Lung (tissue), 12 donors: ENCODE data around the gene SDR9C7. TPM values are rescaled to one million over a fixed set of nuclear protein-coding genes. Genes with fewer than 3 reads are reported as not detected.

Experiments used
- ATAC-seq: fragments of 200-7000 bp; cut with Tn5 transposase; one replicate; pipeline ENCODE4 v1.9.1; 2020; ENCODE audit warnings: moderate number of reproducible peaks; ENCODE audit not compliant: insufficient read depth, low FRiP score
- DNase-seq, 3 donors: peaks; one replicate each; pipeline ENCODE4 v3.0.0-alpha.2; 2013 to 2017
- H3K27ac ChIP-seq, 2 donors: one replicate each; pipeline ENCODE4 v1.5.1; 2013; ENCODE audit warnings: mild to moderate bottlenecking in 2 of 2, moderate library complexity in 2 of 2, control low read depth in 1 of 2, inconsistent platforms in 1 of 2, low read depth in 1 of 2, low read length in 1 of 2
- H3K27me3 ChIP-seq, 3 donors: one replicate each; pipeline ENCODE4 v1.5.1; 2013; ENCODE audit warnings: low read length in 2 of 3; ENCODE audit not compliant: control insufficient read depth in 3 of 3, insufficient read depth in 3 of 3
- H3K36me3 ChIP-seq, 4 donors: one replicate each; pipeline ENCODE4 v1.5.1; 2013; ENCODE audit warnings: low read length in 4 of 4, mild to moderate bottlenecking in 1 of 4, moderate library complexity in 1 of 4; ENCODE audit not compliant: control insufficient read depth in 4 of 4, insufficient read depth in 4 of 4
- H3K4me1 ChIP-seq, 5 donors: one replicate each; pipeline ENCODE4 v1.5.1; 2013; ENCODE audit warnings: low read length in 5 of 5, mild to moderate bottlenecking in 2 of 5, moderate library complexity in 1 of 5; ENCODE audit not compliant: control insufficient read depth in 5 of 5, insufficient read depth in 5 of 5
- H3K4me3 ChIP-seq: one replicate; pipeline ENCODE4 v1.5.1; 2013; ENCODE audit warnings: mild to moderate bottlenecking, control low read depth, moderate library complexity
- H3K9ac ChIP-seq, 2 donors: one replicate each; pipeline ENCODE4 v1.5.1; 2013; ENCODE audit warnings: low read length in 2 of 2, control low read depth in 1 of 2; ENCODE audit not compliant: insufficient read depth in 1 of 2
- H3K9me3 ChIP-seq, 4 donors: one replicate each; pipeline ENCODE4 v1.5.1; 2013; ENCODE audit warnings: low read length in 3 of 4, mild to moderate bottlenecking in 1 of 4, moderate library complexity in 1 of 4; ENCODE audit not compliant: control insufficient read depth in 4 of 4, insufficient read depth in 3 of 4
- CTCF ChIP-seq: IDR thresholded peaks from 2 replicates; pipeline ENCODE4 v1.5.1; 2012; ENCODE audit warnings: mild to moderate bottlenecking; ENCODE audit errors: control extremely low read depth, extremely low read depth
- WGBS, 2 donors: extraction: QIAGEN DNeasy Blood & Tissue Kit; methylation state at CpG; one replicate each; pipeline ENCODE4 v1.1.7; 2013; 5-methylcytosine and 5-hydroxymethylcytosine counted together
- polyA plus RNA-seq, 2 donors: library from polyadenylated mRNA; stranded (reverse); fragments of 200-250 nt; gene quantifications; one replicate each; pipeline ENCODE4 v1.2.1, GENCODE V29; 2013
- total RNA-seq, 2 donors: library from RNA; depleted of rRNA in 1 of 2; stranded (reverse); fragments of >200 nt in 1 of 2; gene quantifications; one replicate each; pipeline ENCODE4 v1.2.1, GENCODE V29; 2014 to 2021
- donor health status: control.
- donor health status: control.
- donor health status: Bipolar disorder and iron deficiency.
- donor health status: healthy.
- donor health status: DM: yes; HTN: yes; CAD: no.

The SDR9C7 gene
- total and polyA plus RNA-seq, 4 donors: not detected

- DNase-seq (no peak), ATAC-seq (no peak)
- TF ChIP-seq CTCF: no peak
- no peaks in the 10 kb centered on the region for H3K4me1 ChIP-seq
- no peaks in the 10 kb centered on the region for H3K27me3 ChIP-seq
- no peaks in the 10 kb centered on the region for H3K36me3 ChIP-seq
- H3K9ac ChIP-seq: no peak overlapping the region
- H3K27ac ChIP-seq: no peak overlapping the region
- WGBS, 2 donors: 93 to 95% methylated on average over 6 of the region's 6 CpGs
- H3K4me3 ChIP-seq: no peak overlapping the region
- H3K9me3 ChIP-seq: peaks cover 0 to 7% (median 3%) of the 10 kb centered on the region in 4 donors
These were observed 20.1 kb upstream of the SDR9C7 start for GRCh38 chr12:56954057-56954957.

GRCh38 chr12:56953314-56953713 lies 19.1 kb upstream of the SDR9C7 start:
- Histone ChIP-seq H3K9ac (no peak overlapping the region), H3K9me3 (peaks cover 0 to 3% (median 1%) of the 10 kb centered on the region in 4 donors), H3K4me1 (no peaks in the 10 kb centered on the region), H3K27ac (no peak overlapping the region), H3K4me3 (no peak overlapping the region), H3K27me3 (no peaks in the 10 kb centered on the region), H3K36me3 (no peaks in the 10 kb centered on the region)
- WGBS, 2 donors: 56 to 61% methylated on average over 1 of the region's 1 CpG
- no peak for DNase-seq
- TF ChIP-seq CTCF: no peak
- ATAC-seq: no peak

GRCh38 chr12:56951582-56952339 lies 17.6 kb upstream of the SDR9C7 start:
- no peak for ATAC-seq
- no peaks in the 10 kb centered on the region for H3K36me3 ChIP-seq
- H3K27ac ChIP-seq: no peak overlapping the region
- H3K27me3 ChIP-seq: no peaks in the 10 kb centered on the region
- whole genome bisulfite sequencing, 2 donors: 91 to 93% methylated on average over 11 of the region's 11 CpGs
- no peaks in the 10 kb centered on the region for H3K9me3 ChIP-seq
- no peak overlapping the region for H3K9ac ChIP-seq
- H3K4me3 ChIP-seq: no peak overlapping the region
- TF ChIP-seq CTCF: no peak
- no peaks in the 10 kb centered on the region for H3K4me1 ChIP-seq
- DNase-seq: no peak
